GM23248 (cell line): ENCODE results near the gene THAP7.

Source experiments
- EZH2 ChIP-seq: fragments of 200-600 bp; sonication (generic); IDR thresholded peaks from 2 replicates; pipeline ENCODE4 v1.6.1; 2018; ENCODE audit warnings: antibody characterized with exemption, mild to moderate bottlenecking; ENCODE audit not compliant: insufficient read depth, poor library complexity, severe bottlenecking
- EZH2phosphoT487 ChIP-seq: fragments of 200-600 bp; sonication (generic); IDR thresholded peaks from 2 replicates; pipeline ENCODE4 v1.6.1; 2018; ENCODE audit warnings: antibody characterized with exemption, moderate library complexity, mild to moderate bottlenecking, low read depth; ENCODE audit not compliant: insufficient read depth

GRCh38 chr22:21000207-21000986, 1.5 kb downstream of the THAP7 start:
- TF ChIP-seq EZH2 (no peak), EZH2phosphoT487 (no peak)
